Adipocyte (in vitro differentiated cells): ENCODE data around the gene TLX2.

Source experiments
- DNase-seq: peaks from one replicate; pipeline ENCODE4 v3.0.0-alpha.2; 2015; ENCODE audit warnings: low read depth
- H3K27me3 ChIP-seq: replicated peaks from 2 replicates; pipeline ENCODE4 v1.7.0; 2013; ENCODE audit warnings: mild to moderate bottlenecking, low read length, moderate library complexity; ENCODE audit not compliant: control insufficient read depth, insufficient read depth
- H3K36me3 ChIP-seq: 2 replicates; pipeline ENCODE4 v1.7.0; 2013; ENCODE audit warnings: low read length, mild to moderate bottlenecking, moderate library complexity; ENCODE audit not compliant: control insufficient read depth, insufficient read depth, severe bottlenecking
- H3K4me1 ChIP-seq: 2 replicates; pipeline ENCODE4 v1.7.0; 2013; ENCODE audit warnings: mild to moderate bottlenecking, low read length, moderate library complexity; ENCODE audit not compliant: control insufficient read depth, insufficient read depth
- H3K4me3 ChIP-seq: 2 replicates; pipeline ENCODE4 v1.7.0; 2013; ENCODE audit warnings: mild to moderate bottlenecking, low read length, moderate library complexity
- H3K9ac ChIP-seq: 2 replicates; pipeline ENCODE4 v1.7.0; 2013; ENCODE audit warnings: mild to moderate bottlenecking, low read length, moderate library complexity
- H3K9me3 ChIP-seq: 2 replicates; pipeline ENCODE4 v1.7.0; 2013; ENCODE audit warnings: mild to moderate bottlenecking, low read length, moderate library complexity; ENCODE audit not compliant: control insufficient read depth

Gene TLX2

DNA sequence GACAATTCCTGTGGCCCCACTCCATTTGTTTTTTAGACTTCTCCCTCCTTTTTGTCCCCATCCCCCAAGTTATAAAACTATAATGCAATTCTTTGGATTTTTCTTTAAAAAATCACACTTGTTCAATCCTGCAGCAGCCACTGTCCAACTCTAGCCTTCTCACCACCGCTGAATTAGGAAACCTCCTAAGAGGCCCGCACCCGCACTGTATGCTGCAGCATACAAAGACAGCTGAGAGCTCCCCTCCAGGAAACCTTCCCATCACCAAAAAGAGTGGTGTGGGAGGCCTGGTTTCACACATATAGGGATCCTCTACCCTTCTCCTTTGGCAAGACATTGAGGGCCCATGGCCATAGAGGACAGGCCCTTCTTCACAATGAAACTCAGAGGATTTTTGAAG, 9.7 kb upstream of the TLX2 start:
- Histone ChIP-seq H3K9me3 (no peaks in the 10 kb centered on the region), H3K4me1 (peaks cover 44% of the 10 kb centered on the region), H3K4me3 (peak overlapping the region; percentile 96), H3K27me3 (no peaks in the 10 kb centered on the region), H3K9ac (peak overlapping the region; percentile 94), H3K36me3 (peaks cover 18% of the 10 kb centered on the region)
- peak; percentile 5 for DNase-seq

- Histone ChIP-seq H3K4me3 (peak overlapping the region; percentile 96), H3K9me3 (no peaks in the 10 kb centered on the region)
Observed at GRCh38 chr2:74505448-74506246, 8.6 kb upstream of the TLX2 start.

DNA sequence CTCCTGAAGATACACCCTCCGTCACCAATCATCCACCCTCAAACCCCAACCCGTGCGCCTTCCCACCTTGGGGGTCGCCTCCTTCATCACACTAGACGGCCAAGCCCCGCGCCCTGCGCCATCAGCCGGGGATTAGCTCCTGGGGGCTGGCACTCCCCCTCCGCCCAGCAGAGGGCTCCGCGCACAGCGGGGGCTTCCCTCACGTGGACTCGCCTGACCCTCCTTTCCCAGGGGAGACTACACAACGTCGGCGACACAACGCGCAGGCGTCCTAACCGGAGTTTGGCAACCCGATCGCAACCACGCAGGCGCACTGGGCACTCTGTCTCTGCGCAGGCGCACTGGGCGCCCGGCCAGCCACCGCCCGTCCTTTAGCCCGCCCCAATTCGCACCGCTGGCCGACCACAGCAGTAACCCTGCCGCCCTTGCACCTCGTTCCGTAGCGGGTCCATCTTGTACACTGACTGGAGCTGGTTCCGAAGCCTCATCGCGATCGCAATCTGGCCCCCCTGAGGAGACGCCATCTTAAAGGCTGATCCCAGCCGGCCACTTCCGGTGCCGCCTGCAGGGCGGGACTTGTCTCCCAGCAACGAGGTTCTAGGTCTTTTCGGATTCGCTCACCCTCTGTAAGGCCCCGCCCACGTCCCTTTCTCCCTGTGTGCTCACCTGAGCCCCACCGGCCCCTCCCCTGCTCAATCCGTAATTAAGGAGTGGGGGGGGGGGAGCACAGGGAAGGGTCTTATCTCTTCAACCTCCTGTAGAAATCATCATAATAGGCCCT, 6.9 kb upstream of the TLX2 start, which contains the start of gene PCGF1:
Gene PCGF1, minus strand, starts transcription at position 551 of the 781 bp plus-strand sequence. Its CDS starts 27 bp downstream, at position 524.
- peak; percentile 99 for DNase-seq
- H3K4me3 ChIP-seq: peak within 1 kb of the TSS; percentile 96
- peaks cover 18% of the 10 kb centered on the region for H3K36me3 ChIP-seq
- peaks cover 20% of the 10 kb centered on the region for H3K27me3 ChIP-seq
- no peaks in the 10 kb centered on the region for H3K9me3 ChIP-seq
- H3K9ac ChIP-seq: peak within 1 kb of the TSS; percentile 99
- H3K4me1 ChIP-seq: peaks cover 44% of the 10 kb centered on the region

More at GRCh38 chr2:74505448-74506246, 8.6 kb upstream of the TLX2 start:
- no peak for DNase-seq
- H3K4me1 ChIP-seq: peaks cover 44% of the 10 kb centered on the region
- H3K36me3 ChIP-seq: peaks cover 18% of the 10 kb centered on the region
- peaks cover 4% of the 10 kb centered on the region for H3K27me3 ChIP-seq
- H3K9ac ChIP-seq: peak overlapping the region; percentile 94

DNA sequence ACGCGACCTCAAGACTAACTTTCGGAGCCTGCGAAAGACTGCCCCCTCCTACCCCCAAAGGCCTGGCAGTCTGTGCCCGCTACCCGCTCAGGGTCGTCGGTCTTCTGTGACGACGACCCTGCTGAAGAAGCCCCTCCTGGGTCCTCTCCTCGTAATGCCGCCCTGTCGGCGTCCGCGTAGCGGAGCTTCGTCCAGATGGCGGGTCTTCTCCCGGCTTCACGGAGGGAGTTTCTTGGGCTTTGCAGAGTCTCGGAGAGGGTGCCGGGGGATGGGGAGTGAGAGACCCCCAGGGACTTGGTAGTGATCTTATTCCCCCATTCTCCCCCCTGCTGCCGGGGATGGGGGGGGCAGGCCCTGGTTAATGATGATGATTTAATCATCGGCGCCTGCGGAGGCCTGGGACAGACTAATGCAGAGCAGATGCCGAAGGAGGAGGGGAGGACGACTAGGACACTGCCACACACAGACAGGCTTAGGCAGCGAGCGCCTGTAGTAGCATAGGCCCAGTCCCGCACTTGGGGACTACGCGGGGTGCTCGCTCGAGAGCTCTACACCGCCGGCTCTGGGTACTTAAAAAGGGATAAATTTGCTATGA, 6.2 kb upstream of the TLX2 start:
- Histone ChIP-seq H3K4me3 (peak overlapping the region; percentile 96), H3K36me3 (peaks cover 18% of the 10 kb centered on the region), H3K9me3 (no peaks in the 10 kb centered on the region), H3K9ac (peak overlapping the region; percentile 99), H3K4me1 (peaks cover 41% of the 10 kb centered on the region), H3K27me3 (peaks cover 25% of the 10 kb centered on the region)
- DNase-seq: peak; percentile 76

GRCh38 chr2:74510272-74510671, 4.0 kb upstream of the TLX2 start:
- peaks cover 9% of the 10 kb centered on the region for H3K36me3 ChIP-seq
- H3K4me1 ChIP-seq: peaks cover 22% of the 10 kb centered on the region
- peaks cover 45% of the 10 kb centered on the region for H3K27me3 ChIP-seq
- no peak overlapping the region for H3K9ac ChIP-seq
- no peaks in the 10 kb centered on the region for H3K9me3 ChIP-seq
- H3K4me3 ChIP-seq: no peak overlapping the region
- DNase-seq: no peak

DNA sequence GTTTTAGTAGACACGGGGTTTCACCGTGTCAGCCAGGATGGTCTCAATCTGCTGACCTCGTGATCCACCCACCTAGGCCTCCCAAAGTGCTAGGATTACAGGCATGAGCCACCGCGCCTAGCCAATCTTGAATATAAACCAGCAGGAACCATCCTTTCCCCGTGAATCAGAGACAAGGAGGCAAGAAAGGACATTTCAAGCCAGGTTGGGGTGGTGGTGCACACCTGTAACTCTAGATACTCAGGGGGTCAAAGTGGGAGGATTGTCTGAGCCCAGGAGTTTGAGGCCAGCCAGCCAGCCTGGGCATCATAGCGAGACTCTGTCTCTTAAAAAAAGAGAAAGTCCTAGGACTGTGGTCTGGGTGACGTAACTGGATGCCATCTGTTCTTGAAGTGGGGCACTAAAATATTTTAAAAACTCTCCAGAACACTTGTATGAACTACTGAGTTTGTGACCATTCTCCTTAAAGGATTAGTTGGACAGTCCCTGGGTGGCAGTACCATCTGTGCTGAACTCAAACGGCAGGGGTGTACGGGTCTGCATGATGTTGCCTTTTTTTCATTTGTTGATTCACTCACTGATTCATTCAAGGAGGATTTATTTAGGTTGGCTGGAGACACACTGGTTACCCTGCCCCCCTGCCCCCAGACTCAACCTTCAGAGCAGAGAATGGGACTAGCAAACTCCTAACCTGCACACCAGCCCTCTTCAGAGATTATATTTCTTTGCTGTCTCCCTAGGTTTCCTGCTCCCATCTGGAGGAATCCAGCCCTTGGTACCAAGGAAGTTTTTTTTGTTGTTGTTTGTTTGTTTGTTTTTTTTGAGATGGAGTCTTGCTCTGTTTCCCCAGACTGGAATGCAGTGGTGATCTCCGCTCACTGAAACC, 2.9 kb upstream of the TLX2 start:
- peaks cover 12% of the 10 kb centered on the region for H3K4me1 ChIP-seq
- no peak overlapping the region for H3K4me3 ChIP-seq
- no peak overlapping the region for H3K9ac ChIP-seq
- H3K9me3 ChIP-seq: no peaks in the 10 kb centered on the region
- DNase-seq: peak; percentile 11
- peaks cover 54% of the 10 kb centered on the region for H3K27me3 ChIP-seq
- no peaks in the 10 kb centered on the region for H3K36me3 ChIP-seq

GRCh38 chr2:74512744-74513604, 1.3 kb upstream of the TLX2 start:
- peaks cover 4% of the 10 kb centered on the region for H3K4me1 ChIP-seq
- no peak overlapping the region for H3K4me3 ChIP-seq
- H3K9me3 ChIP-seq: no peaks in the 10 kb centered on the region
- H3K9ac ChIP-seq: no peak overlapping the region
- DNase-seq: no peak
- H3K36me3 ChIP-seq: no peaks in the 10 kb centered on the region
- H3K27me3 ChIP-seq: peaks cover 69% of the 10 kb centered on the region

GRCh38 chr2:74513605-74514367, 464 bp upstream of the TLX2 start:
- H3K9ac ChIP-seq: no peak overlapping the region
- no peak for DNase-seq
- H3K4me3 ChIP-seq: no peak overlapping the region

DNA sequence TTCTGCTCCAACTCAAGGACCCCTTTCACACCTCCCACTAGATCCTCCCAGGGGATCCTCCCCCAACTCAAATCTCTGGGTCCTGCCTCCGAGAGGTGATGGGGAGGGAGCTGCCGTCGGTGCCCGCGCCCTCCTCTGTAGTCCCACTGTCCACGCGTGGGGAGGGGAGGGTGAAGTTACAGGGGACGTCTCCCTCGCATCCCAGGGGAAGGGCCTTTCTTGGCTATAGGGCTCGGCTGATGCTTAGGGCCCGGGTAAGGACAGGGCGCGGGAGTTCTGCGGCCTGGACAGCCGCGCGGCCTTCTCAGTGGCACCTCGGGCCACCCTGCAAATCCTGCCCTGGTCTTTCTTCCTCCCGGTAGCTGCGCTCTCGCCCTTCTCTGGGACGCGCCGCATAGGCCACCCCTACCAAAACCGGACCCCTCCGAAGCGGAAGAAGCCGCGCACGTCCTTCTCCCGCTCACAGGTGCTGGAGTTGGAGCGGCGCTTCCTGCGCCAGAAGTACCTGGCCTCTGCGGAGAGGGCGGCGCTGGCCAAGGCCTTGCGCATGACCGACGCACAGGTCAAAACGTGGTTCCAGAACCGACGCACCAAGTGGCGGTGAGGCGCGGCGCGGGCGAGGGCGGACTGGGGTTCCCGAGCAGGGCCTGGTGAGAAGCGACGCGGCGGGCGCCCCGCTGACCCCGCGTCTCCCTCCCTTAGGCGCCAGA, 1.2 kb downstream of the TLX2 start:
- no peaks in the 10 kb centered on the region for H3K36me3 ChIP-seq
- peaks cover 92% of the 10 kb centered on the region for H3K27me3 ChIP-seq
- DNase-seq: no peak
- H3K4me3 ChIP-seq: no peak overlapping the region
- no peaks in the 10 kb centered on the region for H3K4me1 ChIP-seq
- no peak overlapping the region for H3K9ac ChIP-seq
- peaks cover 3% of the 10 kb centered on the region for H3K9me3 ChIP-seq

More at GRCh38 chr2:74513605-74514367, 464 bp upstream of the TLX2 start:
- no peaks in the 10 kb centered on the region for H3K4me1 ChIP-seq
- H3K9me3 ChIP-seq: no peaks in the 10 kb centered on the region
- no peaks in the 10 kb centered on the region for H3K36me3 ChIP-seq
- H3K27me3 ChIP-seq: peaks cover 77% of the 10 kb centered on the region
